Mucosa of descending colon (tissue), 3 donors: ENCODE data around the gene ELK3. TPM values are rescaled to one million over a fixed set of nuclear protein-coding genes. Genes with fewer than 3 reads are reported as not detected.

Source experiments
- ATAC-seq: fragments of 200-7000 bp; cut with Tn5 transposase; one replicate; pipeline ENCODE4 v1.9.1; 2020; ENCODE audit warnings: mild to moderate bottlenecking, moderate library complexity
- DNase-seq, 3 donors: peaks; one replicate each; pipeline ENCODE4 v3.0.0-alpha.2; 2020
- H3K36me3 ChIP-seq: fragments of 200-600 bp; one replicate; pipeline ENCODE4 v1.8.0; 2021; ENCODE audit warnings: low read depth, mild to moderate bottlenecking
- H3K4me1 ChIP-seq: fragments of 200-600 bp; one replicate; pipeline ENCODE4 v1.8.0; 2021; ENCODE audit warnings: low read depth, mild to moderate bottlenecking
- H3K4me3 ChIP-seq: fragments of 200-600 bp; one replicate; pipeline ENCODE4 v1.8.0; 2021; ENCODE audit warnings: mild to moderate bottlenecking
- H3K9me3 ChIP-seq: fragments of 200-600 bp; one replicate; pipeline ENCODE4 v1.8.0; 2021; ENCODE audit warnings: mild to moderate bottlenecking
- intact Hi-C, 2 donors: fragments of 100-400 bp; cut with DNase I in 1 of 2; cut with micrococcal nuclease in 1 of 2; formaldehyde crosslinking; loops; one replicate each; pipeline versions ENCODE4 v1.11.0 to v1.11.1; 2022; cut with DNase I, micrococcal nuclease
- total RNA-seq, 3 donors: library from RNA; stranded (reverse); fragmentation: NEBNext Ultra II Directional in 2 of 3; extraction: Animal tissue kit (Norgen Biotek cat#: 25700) in 2 of 3; gene quantifications; one replicate each; pipeline versions ENCODE4 v1.2.1 to v1.2.4, GENCODE V29; 2021 to 2023
- TF ChIP-seq, protein P1 (sequence below): fragments of 200-600 bp; IDR thresholded peaks from one replicate; pipeline ENCODE4 v1.8.0; 2022; ENCODE audit warnings: antibody characterized with exemption, mild to moderate bottlenecking
- donor health status: DM: no; HTN: no; CAD: no; lungs with moderate emphysema.
- donor health status: DM: no; HTN: no; CAD: no.
- donor health status: DM: no; HTN: yes; CAD: no.

ELK3 gene
- total RNA-seq, 3 donors from 2014 or later = 7.6 to 17.2 (median 12.0) TPM

GRCh38 chr12:96233168-96233567, 39.0 kb downstream of the ELK3 start:
- H3K36me3 ChIP-seq = no peaks in the 10 kb centered on the region
- ATAC-seq (no peak), DNase-seq (peak in 1 of 3 donors; percentile 12)
- H3K9me3 ChIP-seq = no peaks in the 10 kb centered on the region
- peaks cover 14% of the 10 kb centered on the region for H3K4me1 ChIP-seq
- H3K4me3 ChIP-seq = no peak overlapping the region
- intact Hi-C loops = no loop called here
- TF ChIP-seq, protein P1, sequence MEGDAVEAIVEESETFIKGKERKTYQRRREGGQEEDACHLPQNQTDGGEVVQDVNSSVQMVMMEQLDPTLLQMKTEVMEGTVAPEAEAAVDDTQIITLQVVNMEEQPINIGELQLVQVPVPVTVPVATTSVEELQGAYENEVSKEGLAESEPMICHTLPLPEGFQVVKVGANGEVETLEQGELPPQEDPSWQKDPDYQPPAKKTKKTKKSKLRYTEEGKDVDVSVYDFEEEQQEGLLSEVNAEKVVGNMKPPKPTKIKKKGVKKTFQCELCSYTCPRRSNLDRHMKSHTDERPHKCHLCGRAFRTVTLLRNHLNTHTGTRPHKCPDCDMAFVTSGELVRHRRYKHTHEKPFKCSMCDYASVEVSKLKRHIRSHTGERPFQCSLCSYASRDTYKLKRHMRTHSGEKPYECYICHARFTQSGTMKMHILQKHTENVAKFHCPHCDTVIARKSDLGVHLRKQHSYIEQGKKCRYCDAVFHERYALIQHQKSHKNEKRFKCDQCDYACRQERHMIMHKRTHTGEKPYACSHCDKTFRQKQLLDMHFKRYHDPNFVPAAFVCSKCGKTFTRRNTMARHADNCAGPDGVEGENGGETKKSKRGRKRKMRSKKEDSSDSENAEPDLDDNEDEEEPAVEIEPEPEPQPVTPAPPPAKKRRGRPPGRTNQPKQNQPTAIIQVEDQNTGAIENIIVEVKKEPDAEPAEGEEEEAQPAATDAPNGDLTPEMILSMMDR = no peak

DNA sequence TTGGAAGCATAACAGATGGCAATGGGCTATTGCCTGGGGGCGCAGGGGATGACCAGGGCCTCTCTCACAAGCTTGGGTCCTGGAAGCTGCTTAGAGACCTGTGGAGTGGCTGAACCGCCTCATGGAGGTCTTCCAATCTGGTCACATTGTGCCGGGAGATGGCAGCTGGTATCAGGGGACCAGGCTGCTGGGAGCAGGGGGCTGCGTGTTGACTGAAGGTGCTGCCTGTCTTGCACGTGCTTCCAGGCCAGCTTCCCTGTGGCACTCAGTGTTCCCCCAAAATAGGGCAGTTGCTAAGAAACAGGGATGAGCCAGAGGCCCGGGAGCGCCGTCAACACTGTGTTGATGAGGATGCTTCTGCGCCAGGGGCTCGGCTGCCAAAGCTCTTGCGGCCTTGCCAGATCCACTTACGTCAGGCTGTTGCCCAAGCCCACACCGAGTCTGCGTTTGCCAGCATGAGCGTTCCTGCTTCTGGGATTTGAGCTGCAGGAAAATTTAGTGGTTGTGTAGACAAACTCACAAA, 39.8 kb downstream of the ELK3 start:
- intact Hi-C loops = no loop called here
- Histone ChIP-seq H3K4me1 (peaks cover 18% of the 10 kb centered on the region), H3K9me3 (no peaks in the 10 kb centered on the region), H3K4me3 (no peak overlapping the region), H3K36me3 (no peaks in the 10 kb centered on the region)
- TF ChIP-seq, protein P1 = no peak
- ATAC-seq (peak; percentile 57), DNase-seq (peak; percentile 64 to 84 (median 69))

DNA sequence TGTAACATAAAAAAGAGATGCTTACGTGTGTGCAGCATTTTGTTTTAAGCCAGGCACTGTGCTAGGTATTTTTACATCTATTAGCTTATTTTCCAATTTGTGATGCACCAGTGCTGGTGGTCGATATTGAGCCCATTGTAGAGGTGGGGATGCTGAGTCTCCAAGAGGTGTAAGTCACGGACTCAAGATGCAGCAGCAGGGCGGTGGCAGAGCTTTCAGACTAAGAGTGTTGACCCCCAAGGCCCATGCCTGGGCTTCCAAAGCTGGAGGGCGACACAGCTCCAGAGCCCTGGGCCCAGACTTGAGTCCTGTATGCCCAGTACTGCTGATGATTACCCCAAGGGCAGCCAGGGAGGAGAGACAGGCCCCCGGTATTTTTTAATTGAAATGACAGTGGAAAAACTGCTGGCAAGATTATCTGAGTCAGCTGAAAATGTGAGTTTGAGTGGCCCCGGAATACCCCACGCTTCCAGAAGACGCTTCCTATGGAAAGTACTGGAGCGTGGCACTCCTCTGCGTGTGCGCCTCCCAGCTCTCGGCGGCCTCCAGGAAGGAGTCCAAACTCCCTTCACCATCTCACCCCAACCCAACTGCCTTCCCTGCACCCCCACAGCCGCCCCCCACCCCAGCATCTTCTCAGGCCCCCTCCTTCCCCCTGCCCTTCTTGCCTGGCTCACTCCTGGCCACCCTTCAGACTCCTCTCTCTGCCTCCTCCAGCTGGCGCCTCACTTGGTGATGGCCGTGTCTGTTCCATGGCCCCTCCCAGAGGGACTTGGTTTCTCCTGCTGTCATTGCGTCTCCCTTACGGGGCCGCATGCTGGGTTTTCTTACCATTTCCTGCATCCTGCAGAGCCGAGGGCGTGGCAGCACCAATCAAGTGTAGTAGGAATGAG, 40.7 kb downstream of the ELK3 start:
- Histone ChIP-seq H3K9me3 (no peaks in the 10 kb centered on the region), H3K4me1 (peaks cover 18% of the 10 kb centered on the region), H3K36me3 (no peaks in the 10 kb centered on the region), H3K4me3 (no peak overlapping the region)
- intact Hi-C loops = no loop called here
- DNase-seq (peak in 1 of 3 donors; percentile 28), ATAC-seq (no peak)
- TF ChIP-seq, protein P1 = no peak

DNA sequence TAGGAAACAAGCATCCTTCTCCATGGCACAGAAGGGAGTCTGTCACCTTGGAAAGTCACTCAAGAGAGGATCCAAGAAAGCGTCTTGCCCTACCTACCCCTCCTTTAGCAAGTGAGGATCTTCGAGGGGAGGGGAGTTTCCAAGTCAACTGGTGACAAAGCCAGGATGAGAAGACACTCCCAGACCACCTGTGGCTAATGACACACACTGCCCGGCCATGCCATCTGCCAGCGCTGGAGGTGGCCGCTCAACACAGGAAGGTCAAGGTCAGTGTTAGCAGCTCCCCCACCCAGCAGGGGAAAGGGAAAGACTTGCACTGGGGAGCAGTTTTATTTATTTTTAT, 41.3 kb downstream of the ELK3 start:
- Histone ChIP-seq H3K4me3 (no peak overlapping the region), H3K36me3 (no peaks in the 10 kb centered on the region), H3K9me3 (no peaks in the 10 kb centered on the region), H3K4me1 (peaks cover 18% of the 10 kb centered on the region)
- no peak for ATAC-seq
- intact Hi-C loops = no loop called here
- TF ChIP-seq, protein P1 = no peak
- DNase-seq = peak in 1 of 3 donors; percentile 14

DNA sequence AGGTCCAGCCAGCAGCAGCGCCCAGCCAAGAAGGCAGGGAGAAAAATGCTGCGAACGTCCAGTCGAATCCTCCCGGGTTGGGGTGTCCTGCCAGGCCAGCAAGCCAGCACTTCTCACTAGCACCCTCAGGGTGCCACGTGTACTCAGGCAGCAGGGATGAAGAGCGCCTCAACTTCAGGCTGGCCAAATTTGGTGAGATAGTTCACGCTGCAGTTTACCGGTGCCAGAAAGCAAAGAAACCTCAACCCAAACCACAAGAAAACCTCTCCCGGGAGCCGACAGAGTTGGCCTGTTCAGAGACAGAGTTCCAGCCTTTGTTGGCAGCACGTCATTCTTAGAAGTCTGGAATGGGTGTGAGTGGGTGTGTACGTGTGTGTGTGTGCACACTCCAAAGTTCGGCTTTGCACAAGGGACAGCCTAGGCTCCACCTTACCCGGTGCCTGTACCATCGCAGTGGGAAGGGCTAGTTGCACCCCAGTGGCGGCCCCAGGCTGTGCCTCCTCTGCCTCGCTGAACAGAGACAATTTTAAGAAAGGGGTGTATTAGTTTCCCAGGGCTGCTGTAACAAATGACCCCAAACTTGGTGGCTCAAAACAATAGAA, 42.1 kb downstream of the ELK3 start:
- Histone ChIP-seq H3K4me3 (no peak overlapping the region), H3K9me3 (no peaks in the 10 kb centered on the region), H3K4me1 (peaks cover 18% of the 10 kb centered on the region), H3K36me3 (no peaks in the 10 kb centered on the region)
- TF ChIP-seq, protein P1 = no peak
- ATAC-seq (peak; percentile 46), DNase-seq (peak in 1 of 3 donors; percentile 26)
- intact Hi-C loops = no loop called here
